OCI-LY1 (cell line): ENCODE results near the gene ZER1.

Experiments
- H2AFZ ChIP-seq: fragments of 200-600 bp; sonication (generic), shearing (Covaris generic); 2 replicates; pipeline ENCODE4 v1.6.0; 2014; ENCODE audit warnings: antibody characterized with exemption, mild to moderate bottlenecking, low read length
- H3F3A ChIP-seq: fragments of 200-600 bp; sonication (generic), shearing (Covaris generic); 2 replicates; pipeline ENCODE4 v1.6.0; 2014; ENCODE audit warnings: mild to moderate bottlenecking, antibody characterized with exemption, low read length, moderate library complexity; ENCODE audit not compliant: insufficient read depth
- H3K27ac ChIP-seq: fragments of 200-600 bp; sonication (generic); 2 replicates; pipeline ENCODE4 v1.5.1; 2014; ENCODE audit warnings: low read length, mixed run types, mild to moderate bottlenecking, low read depth; ENCODE audit not compliant: poor library complexity, severe bottlenecking
- H3K27me3 ChIP-seq: fragments of 200-600 bp; sonication (generic); 2 replicates; pipeline ENCODE4 v1.6.0; 2014; ENCODE audit warnings: antibody characterized with exemption, mild to moderate bottlenecking, low read length, moderate library complexity; ENCODE audit not compliant: insufficient read depth
- H3K36me3 ChIP-seq: fragments of 200-600 bp; sonication (generic); 2 replicates; pipeline ENCODE4 v1.6.1; 2014; ENCODE audit warnings: mild to moderate bottlenecking, antibody characterized with exemption, low read length, moderate library complexity, mixed read lengths; ENCODE audit not compliant: insufficient read depth
- H3K4me1 ChIP-seq: fragments of 200-600 bp; sonication (generic); 2 replicates; pipeline ENCODE4 v1.5.1; 2014; ENCODE audit warnings: mild to moderate bottlenecking, low read length, moderate library complexity; ENCODE audit not compliant: insufficient read depth, severe bottlenecking
- H3K4me2 ChIP-seq: fragments of 200-600 bp; sonication (generic), shearing (Covaris generic); 2 replicates; pipeline ENCODE4 v1.6.1; 2014; ENCODE audit warnings: low read length
- H3K4me3 ChIP-seq: fragments of 200-600 bp; sonication (generic); 2 replicates; pipeline ENCODE4 v1.5.1; 2014; ENCODE audit warnings: low read length, low read depth, mild to moderate bottlenecking, mixed read lengths; ENCODE audit not compliant: poor library complexity, severe bottlenecking
- H3K79me2 ChIP-seq: fragments of 200-600 bp; shearing (Covaris generic); 2 replicates; pipeline ENCODE4 v1.6.1; 2016; ENCODE audit warnings: mixed run types, low read length, mixed read lengths; ENCODE audit not compliant: insufficient read depth
- H3K9ac ChIP-seq: fragments of 200-600 bp; sonication (generic), shearing (Covaris generic); 2 replicates; pipeline ENCODE4 v1.6.1; 2014; ENCODE audit warnings: mild to moderate bottlenecking, low read length, mixed read lengths
- H3K9me2 ChIP-seq: fragments of 200-600 bp; sonication (generic), shearing (Covaris generic); 2 replicates; pipeline ENCODE4 v1.6.1; 2014; ENCODE audit warnings: low read depth, mild to moderate bottlenecking, low read length, mixed read lengths
- H3K9me3 ChIP-seq: fragments of 200-600 bp; shearing (Covaris generic); 2 replicates; pipeline ENCODE4 v1.6.1; 2014; ENCODE audit warnings: low read length, mixed read lengths
- H4K20me1 ChIP-seq: fragments of 200-600 bp; sonication (generic), shearing (Covaris generic); 2 replicates; pipeline ENCODE4 v1.6.0; 2016; ENCODE audit warnings: mild to moderate bottlenecking, low read length; ENCODE audit not compliant: insufficient read depth
- CTCF ChIP-seq: fragments of 200-600 bp; sonication (generic), shearing (Covaris generic); IDR thresholded peaks from 2 replicates; pipeline ENCODE4 v1.5.1; 2017; ENCODE audit warnings: mild to moderate bottlenecking, antibody characterized with exemption, low read length, moderate library complexity, mixed read lengths
- EZH2 ChIP-seq: fragments of 200-600 bp; sonication (generic), shearing (Covaris generic); IDR thresholded peaks from 2 replicates; pipeline ENCODE4 v1.8.0; 2017; ENCODE audit warnings: borderline replicate concordance, mixed run types, mild to moderate bottlenecking, antibody characterized with exemption, low read length, moderate library complexity, mixed read lengths

Gene ZER1

GRCh38 chr9:128703616-128704355, 67.9 kb downstream of the ZER1 start:
- H3K27me3 ChIP-seq: no peaks in the 10 kb centered on the region
- H4K20me1 ChIP-seq: no peaks in the 10 kb centered on the region
- no peak overlapping the region for H2AFZ ChIP-seq
- no peaks in the 10 kb centered on the region for H3K79me2 ChIP-seq
- no peaks in the 10 kb centered on the region for H3K9me3 ChIP-seq
- peak overlapping the region; percentile 78 for H3K27ac ChIP-seq
- H3F3A ChIP-seq: no peaks in the 10 kb centered on the region; the same call in 1 of the 2 replicates
- H3K4me1 ChIP-seq: peaks cover 28% of the 10 kb centered on the region
- no peak for TF ChIP-seq CTCF
- TF ChIP-seq EZH2: no peak
- peak overlapping the region; percentile 81 for H3K4me2 ChIP-seq
- peak overlapping the region; percentile 80 for H3K4me3 ChIP-seq
- H3K9me2 ChIP-seq: no peaks in the 10 kb centered on the region
- H3K36me3 ChIP-seq: peaks cover 27% of the 10 kb centered on the region
- peak overlapping the region; percentile 81 for H3K9ac ChIP-seq

GRCh38 chr9:128702949-128703615, 68.6 kb downstream of the ZER1 start:
- no peaks in the 10 kb centered on the region for H3K9me3 ChIP-seq
- no peaks in the 10 kb centered on the region for H3K27me3 ChIP-seq
- peak overlapping the region; percentile 81 for H3K4me2 ChIP-seq
- H3K9me2 ChIP-seq: no peaks in the 10 kb centered on the region
- H3K9ac ChIP-seq: peak overlapping the region; percentile 81
- peaks cover 28% of the 10 kb centered on the region for H3K4me1 ChIP-seq
- no peaks in the 10 kb centered on the region for H3K79me2 ChIP-seq
- H2AFZ ChIP-seq: no peak overlapping the region
- H3K36me3 ChIP-seq: peaks cover 23% of the 10 kb centered on the region
- H3K4me3 ChIP-seq: peak overlapping the region; percentile 80
- H3F3A ChIP-seq: no peaks in the 10 kb centered on the region; the same call in 1 of the 2 replicates
- TF ChIP-seq CTCF (no peak), EZH2 (no peak)
- peak overlapping the region; percentile 78 for H3K27ac ChIP-seq
- H4K20me1 ChIP-seq: no peaks in the 10 kb centered on the region

- Histone ChIP-seq H3K4me2 (peak within 1 kb of the TSS; percentile 81), H3K9me3 (no peaks in the 10 kb centered on the region), H3K4me1 (peaks cover 28% of the 10 kb centered on the region), H3F3A (no peaks in the 10 kb centered on the region; the same call in 1 of the 2 replicates), H4K20me1 (no peaks in the 10 kb centered on the region), H3K9me2 (no peaks in the 10 kb centered on the region), H3K27ac (peak within 1 kb of the TSS; percentile 78), H2AFZ (no peak within 1 kb of the TSS), H3K79me2 (no peaks in the 10 kb centered on the region), H3K9ac (peak within 1 kb of the TSS; percentile 81), H3K4me3 (peak within 1 kb of the TSS; percentile 80), H3K36me3 (peaks cover 23% of the 10 kb centered on the region), H3K27me3 (no peaks in the 10 kb centered on the region)
- TF ChIP-seq EZH2 (no peak), CTCF (peak; percentile 91)
Observed at GRCh38 chr9:128702445-128702948, 69.2 kb downstream of the ZER1 start, which contains the start of gene PKN3. Gene PKN3 (plus strand): TSS chr9:128702503. CDS start chr9:128702916, 413 bp downstream.
